ENCODE measurements around the gene MRGPRF. TPM values are rescaled to one million over a fixed set of nuclear protein-coding genes. Genes with fewer than 3 reads are reported as not detected.

The MRGPRF gene
- total RNA-seq, 1 donor from 2014 or later, result 4.9 TPM

GRCh38 chr11:68959465-68960293 is 53.4 kb downstream of the MRGPRF start:
- no peak for ATAC-seq (ENCODE audit: poor library complexity)
- intact Hi-C loops (cut with DNase I), result no loop called here
- peak; percentile 37 for DNase-seq

- intact Hi-C loops (cut with DNase I), result no loop called here
- DNase-seq (no peak), ATAC-seq (ENCODE audit: poor library complexity) (no peak)
These were observed 54.8 kb downstream of the MRGPRF start for GRCh38 chr11:68958211-68958610.

GRCh38 chr11:68956547-68957254 is 56.3 kb downstream of the MRGPRF start:
- intact Hi-C loops (cut with DNase I), result no loop called here
- no peak for ATAC-seq (ENCODE audit: poor library complexity)
- DNase-seq, result peak; percentile 17

GRCh38 chr11:68956142-68956541 is 56.9 kb downstream of the MRGPRF start:
- intact Hi-C loops (cut with DNase I), result no loop called here
- no peak for ATAC-seq (ENCODE audit: poor library complexity)
- no peak for DNase-seq

GRCh38 chr11:68955607-68955958 is 57.5 kb downstream of the MRGPRF start:
- ATAC-seq (ENCODE audit: poor library complexity) (no peak), DNase-seq (no peak)
- intact Hi-C loops (cut with DNase I), result no loop called here

GRCh38 chr11:68954836-68955606 is 58.0 kb downstream of the MRGPRF start:
- ATAC-seq (ENCODE audit: poor library complexity) (peak; percentile 75), DNase-seq (peak; percentile 62)
- intact Hi-C loops (cut with DNase I), result no loop called here

Other genes with a start within 250 kb of the MRGPRF start
- gene CPT1A, start 171.3 kb downstream of the MRGPRF start, total RNA-seq, result 77.1 TPM
- gene MRPL21, start 109.4 kb downstream of the MRGPRF start, total RNA-seq, result 124 TPM
- gene IGHMBP2, start 109.4 kb downstream of the MRGPRF start, total RNA-seq, result 13.5 TPM
- not detected for gene MRGPRD, start 32.3 kb downstream of the MRGPRF start, total RNA-seq
- 7.6 TPM for gene TPCN2, start 35.7 kb upstream of the MRGPRF start, total RNA-seq
- gene SMIM38, start 142.7 kb upstream of the MRGPRF start, total RNA-seq, result not detected

Measured in Right ventricle myocardium superior (tissue), 1 donor.